GM19463 (cell line): ENCODE measurements around the gene ZNF32.
"Not testable (repeated sequence)": the region's sequence is repeated elsewhere in the genome, so short reads cannot be mapped to it uniquely, and the experiment has no call there.

Experiments used
- ATAC-seq: cut with Tn5 transposase; IDR thresholded peaks from one replicate; pipeline ENCODE4 v1.9.1; 2021; ENCODE audit warnings: mild to moderate bottlenecking, moderate library complexity; ENCODE audit not compliant: unreplicated experiment

The ZNF32 gene

DNA sequence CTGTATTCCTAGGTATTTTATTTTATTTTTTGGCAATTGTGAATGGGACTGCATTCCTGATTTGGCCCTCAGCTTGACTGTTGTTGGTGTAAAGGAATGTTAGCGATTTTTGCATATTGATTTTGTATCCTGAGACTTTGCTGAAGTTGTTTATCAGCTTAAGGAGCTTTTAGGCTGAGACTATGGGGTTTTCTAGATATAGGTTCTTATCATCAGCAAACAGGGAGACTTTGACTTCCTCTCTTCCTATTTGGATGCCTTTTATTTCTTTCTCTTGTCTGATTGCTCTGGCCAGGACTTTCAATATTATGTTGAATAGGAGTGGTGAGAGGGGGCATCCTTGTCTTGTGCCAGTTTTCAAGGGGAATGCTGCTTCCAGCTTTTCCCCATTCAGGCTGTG is 12.9 kb downstream of the ZNF32 start:
- not testable (repeated sequence) for ATAC-seq

DNA sequence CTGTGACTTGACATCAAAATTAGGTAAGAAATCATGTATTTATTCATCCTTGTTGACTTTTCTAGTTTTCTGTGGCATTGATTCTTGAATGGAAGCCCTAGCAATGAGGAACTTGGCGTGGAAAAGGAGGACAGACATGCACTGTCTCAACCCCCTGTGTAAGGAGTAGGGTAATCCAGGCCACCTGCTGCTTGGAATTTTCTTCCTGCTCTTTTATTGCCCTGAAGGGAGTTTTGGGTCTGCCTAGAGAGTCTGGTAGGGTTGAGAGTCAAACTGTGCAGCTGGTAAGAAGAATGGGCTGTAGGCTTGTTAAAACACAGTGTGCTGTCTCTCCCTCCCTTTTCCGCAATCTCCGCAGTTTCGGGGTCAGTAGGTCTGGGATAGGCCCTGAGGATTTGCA is 19.7 kb downstream of the ZNF32 start:
- ATAC-seq, result no peak

DNA sequence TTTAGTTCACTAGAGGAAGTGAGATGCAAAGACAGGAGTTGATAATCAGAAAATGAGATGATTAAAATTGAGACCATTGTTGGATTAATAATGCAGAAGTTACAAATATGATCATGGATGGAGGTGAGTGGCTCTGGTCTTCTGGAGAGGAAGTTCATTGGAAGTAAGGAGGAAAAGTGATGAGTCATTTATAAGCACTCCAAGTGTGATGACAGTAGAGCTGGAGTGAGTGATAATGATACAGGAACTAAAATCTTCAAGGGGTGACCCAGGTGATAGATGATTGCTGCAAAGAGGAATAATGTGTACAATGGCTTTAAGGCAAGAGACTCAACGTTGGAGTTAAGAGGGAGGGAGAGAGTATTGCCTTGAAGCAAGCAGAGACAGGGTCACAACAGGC is 20.7 kb downstream of the ZNF32 start:
- no peak for ATAC-seq

DNA sequence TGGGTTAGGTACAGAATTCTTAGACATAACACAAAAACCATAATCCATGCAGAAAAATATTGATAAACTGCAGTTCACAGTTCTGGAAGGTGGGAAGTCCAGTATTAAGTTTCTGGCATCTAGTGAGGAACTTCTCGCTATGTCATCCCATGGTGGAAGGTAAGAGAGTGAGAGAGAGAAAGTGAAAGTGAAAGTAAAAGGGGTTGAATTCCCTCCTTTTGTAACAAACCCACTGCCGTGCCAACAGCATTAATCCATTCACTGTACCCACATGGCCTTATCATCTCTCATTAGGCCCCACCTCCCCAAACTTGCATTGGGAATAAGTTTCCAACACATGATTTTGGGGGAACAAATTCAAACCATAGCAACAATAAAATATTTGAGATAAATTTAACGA is 25.3 kb downstream of the ZNF32 start:
- no peak for ATAC-seq

DNA sequence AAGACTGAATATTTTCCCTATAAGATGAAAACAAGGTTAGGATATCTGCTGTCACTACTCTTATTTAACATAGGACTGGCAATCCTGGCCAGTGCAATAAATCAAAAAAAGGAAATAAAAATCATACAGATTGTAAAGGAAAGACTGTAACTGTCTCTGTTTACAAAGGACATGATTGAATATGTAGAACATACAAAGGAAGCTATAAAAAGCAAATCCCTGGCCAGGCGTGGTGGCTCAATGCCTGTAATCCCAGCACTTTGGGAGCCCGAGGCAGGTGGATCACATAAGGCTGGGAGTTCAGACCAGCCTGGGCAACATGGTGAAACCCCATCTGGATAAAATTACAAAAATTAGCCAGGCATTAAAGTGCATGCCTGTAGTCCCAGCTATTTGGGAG is 26.6 kb downstream of the ZNF32 start:
- ATAC-seq, result no peak

DNA sequence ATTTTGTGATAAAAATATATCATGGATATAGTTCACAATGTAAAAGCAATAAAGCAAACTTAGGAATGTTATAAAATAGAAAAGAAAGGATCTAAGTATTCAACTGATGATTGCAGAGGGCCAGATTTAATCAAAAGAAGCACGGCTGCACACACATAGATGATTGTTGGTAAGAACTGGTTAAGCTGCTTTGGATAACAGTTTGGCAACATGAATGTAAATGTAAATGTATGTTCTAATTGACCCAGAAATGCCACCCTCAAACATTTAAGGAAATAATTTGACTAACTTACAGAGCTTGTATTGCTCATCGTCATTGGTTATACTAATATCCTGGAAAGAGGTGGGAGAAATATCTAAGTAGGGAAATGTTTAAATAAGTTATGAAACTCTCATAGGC is 29.3 kb downstream of the ZNF32 start:
- no peak for ATAC-seq

DNA sequence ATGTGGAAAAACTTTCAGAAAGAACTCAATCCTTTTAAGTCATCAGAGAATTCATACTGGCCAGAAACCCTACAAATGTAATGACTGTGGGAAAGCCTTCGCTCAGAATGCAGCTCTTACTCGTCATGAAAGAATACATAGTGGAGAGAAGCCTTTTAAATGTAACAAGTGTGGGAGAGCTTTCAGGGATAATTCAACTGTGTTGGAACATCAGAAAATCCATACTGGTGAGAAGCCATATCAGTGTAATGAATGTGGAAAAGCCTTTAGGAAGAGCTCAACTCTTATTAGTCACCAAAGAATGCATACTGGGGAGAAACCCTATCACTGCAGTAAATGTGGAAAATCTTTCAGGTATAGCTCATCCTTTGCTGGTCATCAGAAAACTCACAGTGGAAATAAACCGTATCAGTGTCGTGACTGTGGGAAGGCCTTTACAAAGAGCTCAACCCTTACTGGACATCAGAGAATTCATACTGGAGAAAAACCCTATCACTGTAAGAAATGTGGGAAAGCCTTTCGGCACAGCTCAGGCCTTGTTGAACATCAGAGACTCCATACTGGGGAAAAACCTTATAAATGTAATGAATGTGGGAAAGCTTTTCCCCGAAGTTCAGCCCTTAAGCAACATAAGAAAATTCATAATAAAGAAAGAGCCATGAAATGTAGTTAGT is 31.8 kb downstream of the ZNF32 start:
- ATAC-seq, result no peak

DNA sequence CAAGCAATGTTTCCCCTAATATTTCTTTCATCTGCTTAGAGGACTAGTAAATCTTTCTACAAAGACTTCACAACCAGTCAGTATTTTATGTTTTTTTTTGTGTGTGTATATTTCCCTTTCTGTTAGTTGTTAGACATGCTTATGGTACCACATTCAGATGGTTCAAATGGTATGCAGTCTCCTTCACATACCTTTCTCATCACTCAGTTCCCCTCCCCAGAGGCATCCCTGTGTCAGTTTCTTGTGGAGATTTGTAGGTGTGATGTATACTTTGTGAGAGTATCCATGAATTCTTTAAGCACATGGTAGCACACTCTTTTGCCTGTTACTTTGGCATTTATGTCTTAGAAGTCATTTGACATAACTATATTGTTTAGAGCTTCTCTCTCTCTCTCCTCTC is 38.0 kb downstream of the ZNF32 start:
- no peak for ATAC-seq

DNA sequence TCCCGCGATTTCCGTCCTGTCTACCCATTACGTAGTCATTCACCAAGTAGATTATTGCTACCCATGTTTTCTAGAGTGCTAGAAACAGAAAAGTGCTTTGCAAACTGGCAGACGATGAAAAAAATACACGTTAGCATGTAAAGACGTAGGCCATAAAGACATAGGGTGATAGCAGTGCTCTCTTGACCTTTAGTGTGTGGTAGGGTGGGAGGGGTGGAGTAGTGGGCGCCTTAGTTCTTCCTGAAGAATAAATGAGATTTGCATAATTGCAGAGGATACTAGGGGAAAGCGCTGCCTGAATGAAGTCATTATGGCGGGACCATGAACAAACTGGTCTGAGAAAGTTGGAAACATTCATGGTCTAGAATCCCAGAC is 41.5 kb downstream of the ZNF32 start:
- ATAC-seq, result no peak

DNA sequence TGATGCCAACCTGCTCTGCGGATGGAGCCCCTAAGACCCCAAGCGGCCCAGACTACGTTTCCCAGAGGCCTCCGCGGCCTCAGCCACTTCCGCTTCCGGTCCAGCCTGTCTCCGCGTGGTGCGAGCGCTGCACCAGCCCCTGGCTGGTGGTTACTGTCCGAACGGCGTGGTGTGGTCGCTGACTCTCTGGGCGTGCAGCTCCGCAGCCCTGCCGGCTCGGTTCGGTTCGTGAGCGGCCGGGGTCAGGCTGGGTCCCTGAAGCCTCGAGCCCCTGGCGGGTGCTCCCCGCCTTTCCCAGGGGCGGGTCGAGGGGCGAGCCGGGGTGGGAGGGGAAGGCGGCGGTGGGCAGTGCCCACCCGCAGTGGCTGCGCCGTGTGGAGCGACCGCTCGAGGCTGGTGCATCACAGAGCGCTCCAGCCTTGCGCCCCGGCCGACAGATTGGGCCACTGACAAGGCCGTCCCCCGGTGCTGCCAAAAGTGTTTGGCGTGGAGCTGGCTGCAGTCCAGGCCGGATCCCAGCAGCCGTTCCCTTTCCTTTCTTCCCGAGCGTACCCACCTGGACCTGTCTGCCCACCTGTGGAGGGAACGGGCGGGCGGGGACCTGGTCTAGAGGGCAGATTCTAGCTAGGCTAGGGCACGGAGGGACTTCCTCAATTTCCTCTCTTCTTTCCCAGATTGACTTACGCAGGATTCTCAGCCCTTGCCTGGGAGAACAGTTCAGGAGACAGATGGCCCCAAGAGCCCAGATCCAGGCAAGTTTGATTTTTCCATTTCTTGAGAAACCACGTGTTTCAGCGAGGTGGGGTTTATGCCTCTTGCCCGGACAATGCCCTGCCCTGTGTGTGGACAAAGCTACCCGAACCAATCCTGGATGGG is 42.1 kb downstream of the ZNF32 start, which contains the start of gene ZNF485:
ZNF485 (plus strand) TSS at position 116 of the 876 bp plus-strand sequence; CDS start at position 729, 613 bp downstream.
- peak; percentile 99 for ATAC-seq

DNA sequence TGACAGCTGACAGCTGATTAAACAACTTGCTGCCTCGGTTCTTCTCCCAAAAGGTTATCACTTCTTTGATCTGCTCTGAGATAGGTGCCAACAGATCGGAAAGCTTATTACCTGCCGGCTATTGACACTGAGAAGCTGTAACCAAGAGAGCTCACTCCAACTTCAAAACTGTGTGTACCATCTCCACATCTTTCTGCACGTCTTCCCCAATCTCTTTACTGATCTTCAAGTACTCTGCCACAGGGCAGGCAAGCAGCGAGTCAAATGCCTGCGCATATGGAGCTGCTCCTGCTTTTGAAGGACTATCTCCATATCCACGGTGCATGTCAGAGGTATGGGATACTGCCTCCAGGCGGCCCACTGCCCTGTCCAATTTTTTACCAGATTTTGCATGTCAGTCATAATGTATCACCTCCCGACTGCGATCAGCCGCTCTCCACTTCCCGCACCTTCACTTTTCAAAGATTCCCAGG is 42.8 kb downstream of the ZNF32 start:
- ATAC-seq, result peak; percentile 14

DNA sequence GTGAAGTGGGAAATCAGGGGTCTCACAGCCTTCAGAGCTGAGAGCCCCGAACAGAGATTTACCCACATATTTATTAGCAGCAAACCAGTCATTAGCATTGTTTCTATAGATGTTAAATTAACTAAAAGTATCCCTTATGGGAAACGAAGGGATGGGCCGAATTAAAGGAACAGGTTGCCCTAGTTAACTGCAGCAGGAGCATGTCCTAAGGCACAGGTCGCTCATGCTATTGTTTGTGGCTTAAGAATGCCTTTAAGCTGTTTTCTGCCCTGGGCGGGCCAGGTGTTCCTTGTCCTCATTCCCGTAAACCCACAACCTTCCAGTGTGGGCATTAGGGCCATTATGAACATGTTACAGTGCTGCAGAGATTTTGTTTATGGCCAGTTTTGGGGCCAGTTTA is 47.1 kb downstream of the ZNF32 start:
- ATAC-seq, result not testable (repeated sequence)

DNA sequence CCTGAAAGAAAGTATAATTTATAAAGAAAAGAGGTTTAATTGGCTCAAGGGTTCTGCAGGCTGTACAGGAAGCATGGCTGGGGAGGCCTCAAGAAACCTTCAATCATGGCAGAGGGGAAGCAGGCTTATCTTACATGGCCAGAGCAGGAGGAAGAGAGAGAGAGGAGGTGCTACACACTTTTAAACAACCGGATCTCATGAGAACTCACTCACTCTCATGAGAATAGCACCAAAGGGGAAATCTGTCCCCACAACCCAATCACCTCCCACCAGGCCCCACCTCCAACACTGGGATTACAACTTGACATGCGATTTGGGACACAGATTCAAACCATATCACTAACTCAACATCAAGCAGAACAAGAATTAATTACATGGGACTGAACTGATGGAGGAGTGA is 49.3 kb downstream of the ZNF32 start:
- ATAC-seq, result no peak

DNA sequence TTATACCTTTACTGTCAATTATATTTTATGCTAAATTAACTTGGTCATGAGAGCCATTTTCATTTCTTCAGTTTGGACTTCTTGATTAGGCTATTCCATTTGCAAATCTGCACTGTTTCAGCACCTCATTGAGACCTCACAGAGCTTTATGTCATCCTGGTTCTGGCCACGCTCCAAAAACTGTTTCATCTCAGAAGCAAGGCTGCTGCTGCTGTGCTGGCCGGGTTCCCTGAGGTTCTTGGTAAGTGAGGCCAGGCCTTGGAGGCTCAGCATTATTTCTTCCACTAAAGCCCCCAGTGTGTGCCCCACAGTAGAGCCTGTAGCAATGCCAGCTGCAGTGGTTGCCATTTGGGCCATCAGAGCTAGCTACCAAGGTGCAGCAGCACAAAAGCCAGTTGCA is 50.2 kb downstream of the ZNF32 start:
- no peak for ATAC-seq

DNA sequence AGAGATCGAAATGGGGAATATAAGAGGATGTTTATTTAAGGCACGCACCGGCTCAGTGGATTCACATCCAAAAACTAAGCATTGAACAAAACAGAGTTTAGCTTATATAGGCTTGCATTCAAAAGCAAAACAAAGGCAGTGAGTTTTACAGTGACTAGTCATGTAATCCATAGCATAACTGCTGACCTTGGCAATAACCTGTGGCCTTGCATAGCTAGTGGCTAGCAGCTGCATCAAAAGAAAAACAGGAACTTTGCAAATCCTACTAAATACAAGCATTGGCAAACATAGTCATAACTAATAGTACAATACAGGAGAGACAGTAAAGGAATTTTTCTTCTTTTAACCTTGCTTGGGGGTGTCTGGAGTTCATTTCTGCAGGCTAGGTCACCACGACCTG is 52.1 kb downstream of the ZNF32 start:
- ATAC-seq, result no peak

DNA sequence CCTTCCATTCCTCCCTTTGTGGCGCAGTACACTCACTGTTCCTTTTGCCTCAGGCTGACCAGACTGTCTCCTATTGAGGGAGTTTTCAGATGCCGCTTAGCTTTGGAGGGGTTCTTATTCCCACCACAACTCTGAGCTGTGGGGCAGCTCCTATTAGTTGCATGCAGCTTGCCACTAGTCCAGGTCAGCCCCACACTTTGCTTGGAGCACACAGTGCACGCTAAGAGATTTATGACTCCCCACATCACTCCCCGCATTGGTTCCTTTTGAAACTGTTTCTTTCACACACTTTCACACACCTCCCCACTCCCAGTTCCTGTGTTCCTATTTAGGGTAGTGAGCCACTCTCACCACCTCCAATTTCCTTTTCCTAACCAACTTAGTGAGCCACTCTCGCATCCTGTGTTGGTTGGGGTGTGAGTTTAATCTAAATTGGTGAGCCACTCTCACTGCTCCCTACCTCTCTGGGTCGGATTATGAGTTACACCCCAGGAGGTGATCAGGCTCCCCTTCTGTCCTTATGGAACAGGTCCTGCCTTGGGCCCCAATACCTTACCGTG is 52.9 kb downstream of the ZNF32 start:
- ATAC-seq, result peak; percentile 42

DNA sequence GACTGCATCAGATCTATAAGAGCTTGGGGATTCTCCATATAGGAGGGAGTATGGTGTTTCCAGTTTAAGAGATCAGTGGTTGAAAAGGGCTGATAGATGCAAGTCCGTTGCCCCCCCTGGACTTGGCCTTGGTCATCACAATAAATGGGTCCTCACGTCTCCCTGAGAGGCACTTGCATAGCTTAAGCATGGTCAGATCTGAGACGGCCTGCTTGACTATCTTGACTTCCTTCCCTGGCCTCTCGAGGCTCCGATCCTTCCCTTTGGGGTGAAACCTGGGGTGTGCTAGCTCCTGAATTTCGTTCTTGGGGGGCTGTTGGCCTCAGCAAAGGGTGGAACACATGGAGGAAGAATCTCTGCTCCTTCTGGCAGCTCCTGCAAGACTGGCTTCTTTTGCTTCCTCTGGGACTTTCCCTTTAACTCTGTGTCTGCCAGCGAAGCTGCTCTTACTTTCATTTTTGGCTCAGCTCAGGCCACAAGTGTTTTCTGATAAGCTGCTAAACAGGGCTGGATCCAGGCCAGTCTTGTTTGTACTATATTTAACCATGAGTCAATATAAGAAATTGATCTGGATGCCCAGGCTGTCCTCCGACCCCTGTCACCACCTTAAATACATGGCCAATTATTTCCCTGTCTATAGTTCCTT is 53.6 kb downstream of the ZNF32 start:
- peak; percentile 90 for ATAC-seq
